Hindlimb muscle (tissue), 1 donor: Measurements from ENCODE around the gene MRPL27. TPM values are rescaled to one million over a fixed set of nuclear protein-coding genes. Genes with fewer than 3 reads are reported as not detected.

Experiments used
- DNase-seq: peaks from one replicate; pipeline ENCODE4 v3.0.0-alpha.2; 2013
- polyA plus RNA-seq: library from polyadenylated mRNA; unstranded; fragments of 120-200 nt; gene quantifications from one replicate; pipeline ENCODE4 v1.2.1, GENCODE V29; 2013; ENCODE audit not compliant: insufficient read length

MRPL27 gene
- polyA plus RNA-seq, 1 donor = 52.5 TPM

GRCh38 chr17:50359998-50360461 is 13.0 kb downstream of the MRPL27 start:
- DNase-seq = no peak

- no peak for DNase-seq
Observed at GRCh38 chr17:50359005-50359699, 13.8 kb downstream of the MRPL27 start.

- no peak for DNase-seq
Observed at GRCh38 chr17:50358177-50358576, 14.8 kb downstream of the MRPL27 start.

- no peak for DNase-seq
Observed at GRCh38 chr17:50356892-50357510, 16.0 kb downstream of the MRPL27 start.

- DNase-seq = no peak
Observed at GRCh38 chr17:50356418-50356817, 16.6 kb downstream of the MRPL27 start.

GRCh38 chr17:50355701-50356341 is 17.2 kb downstream of the MRPL27 start:
- no peak for DNase-seq

- no peak for DNase-seq
Observed at GRCh38 chr17:50355336-50355700, 17.7 kb downstream of the MRPL27 start.

GRCh38 chr17:50354776-50355175 is 18.2 kb downstream of the MRPL27 start:
- DNase-seq = no peak

GRCh38 chr17:50354198-50354597 is 18.8 kb downstream of the MRPL27 start:
- DNase-seq = no peak

- no peak for DNase-seq
Observed at GRCh38 chr17:50353600-50354195, 19.3 kb downstream of the MRPL27 start.

- no peak for DNase-seq
Observed at GRCh38 chr17:50352693-50353599, 20.0 kb downstream of the MRPL27 start.

- DNase-seq = no peak
Observed at GRCh38 chr17:50352072-50352692, 20.8 kb downstream of the MRPL27 start.

- DNase-seq = no peak
Observed at GRCh38 chr17:50350733-50351132, 22.3 kb downstream of the MRPL27 start.

- no peak for DNase-seq
Observed at GRCh38 chr17:50349243-50349600, 23.8 kb downstream of the MRPL27 start.

GRCh38 chr17:50348522-50349242 is 24.3 kb downstream of the MRPL27 start:
- no peak for DNase-seq

GRCh38 chr17:50347894-50348291 is 25.1 kb downstream of the MRPL27 start:
- no peak for DNase-seq

- DNase-seq = no peak
Observed at GRCh38 chr17:50347117-50347893, 25.7 kb downstream of the MRPL27 start.

- no peak for DNase-seq
Observed at GRCh38 chr17:50346313-50347116, 26.5 kb downstream of the MRPL27 start.
